ENCODE data around the gene PCDH15. TPM values are rescaled to one million over a fixed set of nuclear protein-coding genes. Genes with fewer than 3 reads are reported as not detected.

PCDH15 gene
- total and polyA plus RNA-seq, 9 of the 15 experiments (the other 6 are each of a cell fraction or from before 2014, with no cell fraction given) = not detected

DNA sequence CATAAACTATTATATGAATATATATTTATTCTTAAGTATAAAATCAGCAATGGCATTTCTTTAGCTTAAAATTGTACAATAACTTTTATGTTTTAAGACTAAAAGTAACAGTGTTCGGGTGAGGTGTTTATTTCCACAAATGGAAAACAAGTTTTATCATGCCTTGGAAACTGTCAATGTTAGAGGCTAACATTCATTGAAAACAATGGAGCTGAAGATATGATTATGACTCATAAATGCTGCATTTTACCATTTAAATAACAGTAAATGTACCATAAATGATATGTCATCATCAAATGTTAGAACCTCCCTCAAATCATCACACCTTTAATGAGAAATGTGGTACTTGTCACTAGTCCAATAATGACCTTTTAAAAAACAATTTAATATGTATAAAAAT, 897.3 kb downstream of the PCDH15 start (continued):
- TF ChIP-seq, protein P1, sequence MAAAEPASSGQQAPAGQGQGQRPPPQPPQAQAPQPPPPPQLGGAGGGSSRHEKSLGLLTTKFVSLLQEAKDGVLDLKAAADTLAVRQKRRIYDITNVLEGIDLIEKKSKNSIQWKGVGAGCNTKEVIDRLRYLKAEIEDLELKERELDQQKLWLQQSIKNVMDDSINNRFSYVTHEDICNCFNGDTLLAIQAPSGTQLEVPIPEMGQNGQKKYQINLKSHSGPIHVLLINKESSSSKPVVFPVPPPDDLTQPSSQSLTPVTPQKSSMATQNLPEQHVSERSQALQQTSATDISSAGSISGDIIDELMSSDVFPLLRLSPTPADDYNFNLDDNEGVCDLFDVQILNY (CRISPR knock-in tag; IDR thresholded peaks at IDR 0.05) = no peak

DNA sequence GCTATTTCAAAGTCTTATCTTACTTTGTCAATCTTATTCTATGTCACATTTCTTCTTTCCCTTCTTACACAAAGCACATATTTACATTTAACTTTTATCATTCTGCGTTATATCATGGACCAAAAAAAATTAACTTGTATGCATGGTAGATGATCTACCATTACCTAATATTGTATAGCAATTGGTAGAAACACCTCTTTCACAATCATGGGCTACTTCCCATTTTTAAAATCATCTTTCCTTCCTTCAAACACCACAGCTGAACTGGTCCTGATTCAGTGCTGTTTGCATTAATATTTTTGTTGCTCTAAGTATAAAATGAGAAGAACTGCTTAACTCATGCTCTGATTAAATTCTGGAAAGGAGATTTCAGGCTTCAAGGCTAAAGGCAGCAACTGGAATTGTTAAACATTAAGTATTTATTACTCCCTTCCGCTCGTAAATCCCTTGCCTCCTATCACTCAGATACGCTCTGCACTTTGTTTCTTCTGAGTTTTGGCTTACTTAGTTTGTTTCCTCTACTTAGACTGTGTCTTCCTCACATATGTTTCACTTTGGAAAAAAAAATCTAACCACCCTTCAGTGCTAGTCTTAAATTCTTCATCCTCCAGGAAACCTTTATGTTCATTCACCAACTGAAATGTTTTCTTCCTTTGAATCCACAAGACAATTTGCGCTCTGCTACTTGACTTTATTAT, 901.4 kb downstream of the PCDH15 start:
- no peak for FAIRE-seq

More for the DNA sequence above, 901.4 kb downstream of the PCDH15 start:
- Histone ChIP-seq H3K9me1 (ENCODE audit: control insufficient read depth, insufficient read depth, low read length) (no peaks in the 10 kb centered on the region), H3K27me3 (ENCODE audit: control insufficient read depth in 2 of 2, insufficient read depth in 2 of 2, low read length in 2 of 2) (no peaks in the 10 kb centered on the region), H3K9ac (ENCODE audit: insufficient read depth in 1 of 2, low read depth in 2 of 2, low read length in 2 of 2) (no peak overlapping the region), H3K79me2 (ENCODE audit: control insufficient read depth, insufficient read depth, low read length) (no peaks in the 10 kb centered on the region), H3K4me3 (no peak overlapping the region), H4K20me1 (replicated peaks; ENCODE audit: control insufficient read depth, insufficient read depth, low read length) (no peaks in the 10 kb centered on the region), H2AFZ (ENCODE audit: low read depth, low read length) (no peak overlapping the region), H3K36me3 (ENCODE audit: control insufficient read depth, insufficient read depth, low read length) (no peaks in the 10 kb centered on the region), H3K4me2 (ENCODE audit: insufficient read depth, low read length) (no peak overlapping the region), H3K27ac (ENCODE audit: extremely low read depth, low read depth, low read length) (no peak overlapping the region), H3K9me3 (replicated peaks; ENCODE audit: control insufficient read depth, insufficient read depth, low read depth, low read length) (no peaks in the 10 kb centered on the region), H3K4me1 (replicated peaks in 1 of 2; ENCODE audit: control insufficient read depth in 2 of 2, insufficient read depth in 2 of 2, low read length in 2 of 2) (no peaks in the 10 kb centered on the region)
- DNase-seq (ENCODE audit: extremely low read depth in 1 of 4, low spot score in 3 of 4) = no peak
- TF ChIP-seq MEF2A (IDR thresholded peaks at IDR 0.05; ENCODE audit: control insufficient read depth, low read depth, low read length) (no peak), CCAR2 (IDR thresholded peaks at IDR 0.05; ENCODE audit: low read depth, low read length) (no peak), KDM5B (IDR thresholded peaks at IDR 0.05; ENCODE audit: insufficient replicate concordance, low read depth, low read length) (no peak), SIN3B (IDR thresholded peaks at IDR 0.05; ENCODE audit: low read depth) (no peak), SMARCA4 (IDR thresholded peaks at IDR 0.05) (no peak), PCBP1 (IDR thresholded peaks at IDR 0.05; ENCODE audit: low read depth, low read length, poor library complexity, severe bottlenecking) (no peak), FOXJ2 (tag; IDR thresholded peaks at IDR 0.05) (no peak), SREBF1 (IDR thresholded peaks at IDR 0.05; ENCODE audit: borderline replicate concordance, low read depth, low read length) (no peak), FOSL1 (tag; conservative IDR thresholded peaks at IDR 0.05) (no peak), CREBBP (IDR thresholded peaks at IDR 0.05; ENCODE audit: low read depth, low read length) (no peak), NRF1 (conservative IDR thresholded peaks at IDR 0.05 in 1 of 2, IDR thresholded peaks at IDR 0.05 in 1 of 2) (no peak)
- 1% methylated on average over 5 of the region's 5 CpGs for WGBS (ENCODE audit: insufficient coverage, low coverage, missing lambda C conversion rate)
- BruUV-seq (replicated peaks) = no TSS peak
- ATAC-seq = no peak
- CTCF ChIA-PET (ENCODE audit: low intra/inter-chr PET ratio) = no interaction called here
- POLR2A ChIA-PET = no interaction called here
- intact Hi-C loops (cut with micrococcal nuclease) (no loop called here), in situ Hi-C loops (cut with MboI) (no loop called here)

Measured in K562 (cell line).